AG09309 (cell line): ENCODE measurements around the gene MRPS14.
A peak's percentile ranks its signal among the peaks of the same experiment; 100 is the strongest.

ENCODE experiments used
- DNase-seq: peaks from one replicate; pipeline ENCODE4 v3.0.0-alpha.2; 2010; ENCODE audit warnings: low read depth
- H3K4me3 ChIP-seq: 2 replicates; pipeline ENCODE4 v1.5.1; 2011; ENCODE audit warnings: mild to moderate bottlenecking, low read depth, low read length, moderate library complexity; ENCODE audit not compliant: control insufficient read depth
- CTCF ChIP-seq: IDR thresholded peaks from 2 replicates; pipeline ENCODE4 v1.5.1; 2011; ENCODE audit warnings: mild to moderate bottlenecking, low read depth, low read length, inconsistent platforms; ENCODE audit not compliant: insufficient read depth, control insufficient read depth; ENCODE audit errors: missing control alignments

MRPS14 gene

GRCh38 chr1:174967845-174968705, 55.1 kb downstream of the MRPS14 start:
- TF ChIP-seq CTCF: no peak
- DNase-seq: no peak
- no peak overlapping the region for H3K4me3 ChIP-seq

- no peak overlapping the region for H3K4me3 ChIP-seq
- DNase-seq: no peak
- TF ChIP-seq CTCF: no peak
These were observed 57.1 kb downstream of the MRPS14 start for GRCh38 chr1:174966008-174966572.

GRCh38 chr1:174965362-174966007, 57.7 kb downstream of the MRPS14 start:
- no peak for TF ChIP-seq CTCF
- DNase-seq: no peak
- no peak overlapping the region for H3K4me3 ChIP-seq

GRCh38 chr1:174964972-174965361, 58.3 kb downstream of the MRPS14 start:
- no peak overlapping the region for H3K4me3 ChIP-seq
- TF ChIP-seq CTCF: no peak
- DNase-seq: peak; percentile 8

GRCh38 chr1:174964261-174964971, 58.8 kb downstream of the MRPS14 start:
- TF ChIP-seq CTCF: no peak
- H3K4me3 ChIP-seq: no peak overlapping the region
- DNase-seq: no peak

- no peak for DNase-seq
- TF ChIP-seq CTCF: no peak
- no peak overlapping the region for H3K4me3 ChIP-seq
These were observed 59.6 kb downstream of the MRPS14 start for GRCh38 chr1:174963529-174964125.
